Skeletal muscle satellite cell (primary cell): Measurements from ENCODE around the gene AUH.
"Not testable (repeated sequence)": the region's sequence is repeated elsewhere in the genome, so short reads cannot be mapped to it uniquely, and the experiment has no call there.

Source experiments
- H3K27me3 ChIP-seq: 2 replicates; pipeline ENCODE4 v1.7.0; 2013; ENCODE audit warnings: low read length; ENCODE audit not compliant: control insufficient read depth, insufficient read depth
- H3K36me3 ChIP-seq: 2 replicates; pipeline ENCODE4 v1.7.0; 2013; ENCODE audit warnings: mild to moderate bottlenecking, control low read depth, low read length; ENCODE audit not compliant: insufficient read depth
- H3K4me1 ChIP-seq: 2 replicates; pipeline ENCODE4 v1.7.0; 2013; ENCODE audit warnings: low read length; ENCODE audit not compliant: control insufficient read depth, insufficient read depth
- H3K4me2 ChIP-seq: 2 replicates; pipeline ENCODE4 v1.7.0; 2013; ENCODE audit warnings: mild to moderate bottlenecking, low read length
- H3K4me3 ChIP-seq: 2 replicates; pipeline ENCODE4 v1.7.0; 2013; ENCODE audit warnings: low read length
- H3K9ac ChIP-seq: 2 replicates; pipeline ENCODE4 v1.7.0; 2013; ENCODE audit warnings: mild to moderate bottlenecking, low read depth, low read length, moderate library complexity
- H3K9me3 ChIP-seq: replicated peaks from 2 replicates; pipeline ENCODE4 v1.7.0; 2013; ENCODE audit warnings: mild to moderate bottlenecking, control low read depth, low read length

The AUH gene

DNA sequence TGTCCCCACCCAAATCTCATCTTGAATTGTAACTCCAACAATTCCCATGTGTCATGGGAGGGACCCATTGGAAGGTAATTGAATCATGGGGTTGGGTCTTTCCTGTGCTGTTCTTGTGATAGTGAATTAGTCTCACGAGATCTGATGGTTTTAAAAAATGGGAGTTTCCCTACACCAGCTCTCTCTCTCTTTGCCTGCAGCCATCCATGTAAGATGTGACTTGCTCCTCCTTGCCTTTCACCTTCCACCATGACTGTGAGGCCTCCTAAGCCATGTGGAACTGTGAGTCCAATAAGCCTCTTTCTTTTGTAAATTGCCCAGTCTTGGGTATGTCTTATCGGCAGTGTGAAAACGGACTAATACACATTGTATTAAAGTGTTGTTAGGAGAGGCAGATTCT lies 16.3 kb upstream of the AUH start:
- not testable (repeated sequence) for H3K27me3 ChIP-seq, H3K4me2 ChIP-seq, H3K4me3 ChIP-seq, H3K9me3 ChIP-seq, H3K36me3 ChIP-seq, H3K9ac ChIP-seq
- peaks cover 17% of the 10 kb centered on the region for H3K4me1 ChIP-seq

DNA sequence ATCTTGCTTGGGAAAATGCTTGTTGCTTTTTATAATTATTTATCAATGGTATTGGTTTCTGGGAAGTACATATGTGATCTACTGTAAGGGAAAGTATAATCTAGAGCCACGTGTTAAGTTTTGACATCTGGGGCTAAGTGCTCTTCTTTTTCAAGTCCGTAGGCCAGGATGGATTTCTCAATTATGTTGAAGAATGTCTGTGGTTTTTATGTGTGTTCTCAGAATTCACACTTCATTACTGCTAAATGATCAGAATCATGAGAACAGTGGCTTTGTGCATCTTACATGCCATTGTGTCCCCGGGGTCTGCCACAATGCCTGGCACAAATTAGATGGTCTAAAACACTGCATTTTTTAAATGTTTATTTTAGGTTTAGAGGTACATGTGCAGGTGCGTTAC lies 14.5 kb upstream of the AUH start:
- H3K4me1 ChIP-seq, result peaks cover 13% of the 10 kb centered on the region
- H3K9me3 ChIP-seq, result no peaks in the 10 kb centered on the region
- H3K36me3 ChIP-seq, result no peaks in the 10 kb centered on the region
- H3K9ac ChIP-seq, result no peak overlapping the region
- no peak overlapping the region for H3K4me3 ChIP-seq
- H3K4me2 ChIP-seq, result no peak overlapping the region
- no peaks in the 10 kb centered on the region for H3K27me3 ChIP-seq

DNA sequence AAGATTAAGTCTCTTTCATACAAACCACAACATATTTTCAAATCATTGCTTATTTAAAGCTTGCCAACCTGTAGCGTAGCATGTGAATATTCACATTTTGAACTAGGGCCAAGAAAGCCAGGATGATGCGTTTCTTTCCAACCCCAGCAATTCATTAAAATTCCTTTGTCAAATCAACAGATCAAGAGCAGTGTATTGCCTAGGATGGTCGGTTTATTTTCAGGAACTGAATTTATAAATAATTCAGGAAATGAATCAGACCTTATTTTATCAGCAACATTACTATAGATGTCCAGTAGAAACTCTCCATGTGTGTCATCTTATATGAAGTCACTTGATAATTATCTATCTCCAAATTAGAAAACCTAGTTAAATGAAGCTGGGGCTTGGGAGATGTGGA lies 13.2 kb upstream of the AUH start:
- Histone ChIP-seq H3K4me1 (peaks cover 13% of the 10 kb centered on the region), H3K36me3 (no peaks in the 10 kb centered on the region), H3K27me3 (no peaks in the 10 kb centered on the region), H3K9ac (no peak overlapping the region), H3K9me3 (no peaks in the 10 kb centered on the region), H3K4me3 (no peak overlapping the region), H3K4me2 (no peak overlapping the region)

DNA sequence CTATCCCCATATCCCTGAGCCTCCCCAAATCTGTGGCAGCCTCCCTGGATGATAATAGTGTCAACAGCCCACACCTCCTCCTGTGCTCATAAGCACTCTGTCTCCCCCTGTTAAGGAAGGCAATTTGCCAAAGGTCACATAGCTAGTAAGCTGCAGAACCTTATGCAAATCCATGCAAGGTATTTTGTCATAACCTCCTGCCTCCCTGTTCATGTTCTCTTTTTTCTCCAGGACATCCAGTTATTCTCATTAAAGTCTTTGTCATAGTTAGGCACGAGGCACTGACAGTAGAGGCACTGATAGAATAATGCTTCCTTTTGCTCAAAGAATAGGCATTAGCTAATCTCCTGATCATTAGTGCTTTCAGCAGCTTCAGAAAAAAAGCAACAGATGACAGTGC lies 10.2 kb upstream of the AUH start:
- H3K9me3 ChIP-seq, result no peaks in the 10 kb centered on the region
- no peaks in the 10 kb centered on the region for H3K36me3 ChIP-seq
- peaks cover 7% of the 10 kb centered on the region for H3K4me1 ChIP-seq
- H3K4me3 ChIP-seq, result no peak overlapping the region
- H3K9ac ChIP-seq, result no peak overlapping the region
- H3K4me2 ChIP-seq, result no peak overlapping the region
- H3K27me3 ChIP-seq, result no peaks in the 10 kb centered on the region

DNA sequence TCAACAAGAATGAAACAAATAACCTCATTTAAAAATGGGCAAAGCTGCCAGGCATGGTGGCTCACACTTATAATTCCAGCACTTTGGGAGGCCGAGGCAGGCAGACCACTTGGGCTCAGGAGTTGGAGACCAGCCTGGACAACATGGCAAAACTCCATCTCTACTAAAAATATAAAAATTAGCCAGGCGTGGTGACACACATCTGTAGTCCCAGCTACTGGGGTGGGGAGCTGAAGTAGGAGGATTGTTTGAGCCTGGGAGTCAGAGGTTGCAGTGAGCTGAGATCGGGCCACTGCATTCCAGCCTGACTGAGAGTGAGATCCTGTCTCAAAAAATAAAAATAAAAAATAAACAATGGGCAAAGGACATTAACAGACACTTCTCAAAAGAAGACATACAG lies 8.3 kb upstream of the AUH start:
- not testable (repeated sequence) for H3K9me3 ChIP-seq, H3K27me3 ChIP-seq, H3K36me3 ChIP-seq, H3K4me3 ChIP-seq, H3K4me1 ChIP-seq, H3K9ac ChIP-seq, H3K4me2 ChIP-seq

DNA sequence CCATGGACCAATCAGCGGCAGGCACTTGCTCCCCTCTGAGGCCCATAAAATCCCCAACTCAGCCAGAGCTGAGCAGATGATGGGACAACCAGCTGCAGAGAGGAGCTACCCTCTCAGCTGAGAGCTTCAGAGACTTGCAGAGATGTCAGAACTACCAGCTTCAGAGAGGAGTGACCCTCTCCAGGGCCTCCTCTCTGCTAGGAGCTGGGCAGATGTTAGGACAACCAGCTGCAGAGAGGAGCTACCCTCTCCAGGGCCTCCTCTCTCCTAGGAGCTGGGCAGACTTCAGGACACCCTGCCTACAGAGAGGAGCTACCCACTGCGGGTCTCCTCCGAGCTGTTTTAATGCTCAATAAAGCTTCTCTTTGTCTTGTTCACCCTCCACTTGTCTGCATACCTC lies 3.0 kb upstream of the AUH start:
- Histone ChIP-seq H3K9ac (no peak overlapping the region), H3K4me3 (no peak overlapping the region), H3K36me3 (no peaks in the 10 kb centered on the region), H3K4me2 (no peak overlapping the region), H3K9me3 (no peaks in the 10 kb centered on the region), H3K27me3 (no peaks in the 10 kb centered on the region), H3K4me1 (peaks cover 13% of the 10 kb centered on the region)

DNA sequence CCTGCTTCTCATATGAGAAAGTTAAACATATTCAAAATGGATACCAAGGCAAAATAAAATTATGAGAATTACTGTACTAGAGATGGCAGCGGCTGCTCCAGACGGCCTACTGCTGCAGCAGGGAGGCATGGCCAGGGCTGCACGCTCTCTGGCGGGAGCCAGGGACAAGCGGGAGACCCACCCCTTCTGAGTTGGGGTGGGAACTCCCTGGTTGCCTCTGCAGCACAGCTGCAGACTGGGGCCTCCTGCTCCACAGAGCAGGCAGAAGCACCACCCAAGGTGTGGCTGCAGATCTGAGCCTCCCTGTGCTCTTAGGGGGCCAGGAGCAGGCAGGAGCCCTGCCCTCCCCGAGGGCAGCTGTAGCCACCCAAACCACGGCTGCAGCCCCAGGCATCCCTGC lies 2.3 kb upstream of the AUH start:
- no peaks in the 10 kb centered on the region for H3K27me3 ChIP-seq
- H3K9me3 ChIP-seq, result no peaks in the 10 kb centered on the region
- H3K4me3 ChIP-seq, result no peak overlapping the region
- no peak overlapping the region for H3K9ac ChIP-seq
- peaks cover 13% of the 10 kb centered on the region for H3K4me1 ChIP-seq
- H3K4me2 ChIP-seq, result no peak overlapping the region
- H3K36me3 ChIP-seq, result no peaks in the 10 kb centered on the region

DNA sequence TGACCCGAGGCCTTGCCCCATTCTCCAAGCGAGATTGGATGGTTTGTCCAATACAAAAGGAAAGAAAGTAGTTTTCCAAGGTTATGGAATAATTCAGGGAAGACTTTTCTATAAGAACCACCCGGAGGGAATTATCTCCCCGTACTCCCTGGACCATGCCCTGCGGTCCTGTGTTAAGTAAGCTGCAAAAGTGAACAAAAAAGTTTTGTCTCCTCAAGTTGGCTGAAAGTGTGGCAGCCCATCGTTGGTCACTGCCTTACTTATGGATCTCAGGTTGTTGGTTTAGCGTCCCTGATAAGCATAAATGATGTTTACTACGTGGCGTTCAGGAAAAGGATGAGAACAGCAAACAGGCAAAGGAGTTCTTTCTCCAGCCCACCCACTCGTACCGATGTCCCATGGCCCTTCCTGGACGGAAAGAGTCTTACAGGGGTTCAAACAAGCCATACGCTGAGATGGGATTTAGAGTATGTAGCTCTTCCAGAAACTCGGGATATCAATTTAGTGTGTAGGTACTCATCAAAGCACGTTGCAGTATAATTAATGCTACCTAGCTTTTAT lies 413 bp upstream of the AUH start:
- peak overlapping the region; percentile 94 for H3K4me3 ChIP-seq
- no peaks in the 10 kb centered on the region for H3K36me3 ChIP-seq
- H3K4me2 ChIP-seq, result peak overlapping the region; percentile 87
- peaks cover 13% of the 10 kb centered on the region for H3K4me1 ChIP-seq
- H3K27me3 ChIP-seq, result no peaks in the 10 kb centered on the region
- H3K9me3 ChIP-seq, result no peaks in the 10 kb centered on the region
- peak overlapping the region; percentile 93 for H3K9ac ChIP-seq

DNA sequence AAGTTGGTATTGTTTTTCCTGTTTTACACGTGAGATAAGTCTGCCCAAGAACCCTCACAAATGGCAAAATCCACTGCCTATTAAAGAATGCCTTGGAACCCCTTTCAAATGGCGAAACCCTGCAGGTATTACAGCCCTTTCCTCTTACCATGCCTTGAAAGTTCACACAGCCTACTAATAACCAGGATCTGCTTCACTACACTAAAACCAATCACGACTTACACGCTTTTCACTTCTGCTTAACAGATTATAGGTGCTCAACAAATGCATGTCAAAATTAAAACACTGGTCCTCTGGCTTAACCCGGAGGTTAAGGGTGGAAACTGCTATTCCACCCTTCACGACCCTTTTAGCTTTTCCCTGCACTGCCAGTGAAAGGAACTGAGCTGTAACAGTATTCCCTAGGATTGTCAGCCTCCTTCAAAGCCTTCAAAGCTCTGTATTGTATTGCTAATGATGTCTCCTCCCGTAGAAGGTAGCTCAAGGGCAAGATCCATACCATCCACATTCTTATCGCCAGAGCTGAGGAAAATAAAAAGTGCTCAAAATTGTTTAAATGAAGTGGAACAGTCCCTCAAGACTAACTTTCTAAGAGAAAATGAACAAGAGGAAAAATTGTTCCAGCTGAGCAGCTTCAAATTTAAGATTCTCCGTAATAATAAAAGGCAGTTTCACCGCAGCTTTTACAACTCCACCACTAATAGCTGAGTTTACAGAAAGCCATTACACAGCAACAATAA lies 997 bp downstream of the AUH start:
- H3K4me1 ChIP-seq, result peaks cover 13% of the 10 kb centered on the region
- no peaks in the 10 kb centered on the region for H3K36me3 ChIP-seq
- peak overlapping the region; percentile 93 for H3K9ac ChIP-seq

DNA sequence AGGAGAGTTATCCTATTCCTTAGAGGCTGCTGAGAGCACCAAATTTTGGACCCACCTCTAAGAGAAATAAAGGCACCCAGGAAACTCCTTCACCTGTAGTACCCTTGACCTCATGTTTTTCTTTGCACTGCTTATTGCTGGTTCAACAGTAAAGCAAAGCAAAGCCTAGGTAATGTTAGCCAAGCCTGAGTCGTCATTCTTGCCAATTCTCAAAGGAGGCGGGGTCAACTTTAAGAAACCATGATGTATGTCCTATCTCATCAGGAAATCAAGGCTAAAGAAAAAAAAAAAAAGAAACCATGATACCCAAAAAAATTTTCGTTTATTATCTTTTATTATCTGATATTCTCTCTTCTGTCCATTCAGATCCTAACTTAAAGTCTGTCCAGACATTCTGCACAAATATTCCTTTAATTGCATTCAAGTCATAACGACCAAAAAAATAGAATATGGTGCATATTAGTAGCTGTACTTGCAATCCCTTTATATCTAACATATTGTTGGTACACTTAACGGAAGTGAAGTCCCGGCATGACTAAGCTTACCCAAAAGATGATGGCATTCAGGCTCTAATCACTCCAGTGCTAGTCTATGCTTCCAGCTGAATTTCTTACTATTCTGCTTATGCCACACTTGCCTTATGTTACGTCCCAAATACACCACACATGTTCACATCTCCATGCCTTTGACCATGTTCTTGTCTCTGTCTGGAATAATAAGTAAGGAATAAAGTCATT lies 1.8 kb downstream of the AUH start:
- Histone ChIP-seq H3K4me2 (peak overlapping the region; percentile 87), H3K4me1 (peaks cover 13% of the 10 kb centered on the region), H3K9me3 (no peaks in the 10 kb centered on the region), H3K36me3 (no peaks in the 10 kb centered on the region), H3K4me3 (peak overlapping the region; percentile 94), H3K9ac (no peak overlapping the region), H3K27me3 (no peaks in the 10 kb centered on the region)

More for the DNA sequence above, 997 bp downstream of the AUH start:
- Histone ChIP-seq H3K4me3 (peak overlapping the region; percentile 94), H3K4me2 (peak overlapping the region; percentile 87), H3K27me3 (no peaks in the 10 kb centered on the region), H3K9me3 (no peaks in the 10 kb centered on the region)

DNA sequence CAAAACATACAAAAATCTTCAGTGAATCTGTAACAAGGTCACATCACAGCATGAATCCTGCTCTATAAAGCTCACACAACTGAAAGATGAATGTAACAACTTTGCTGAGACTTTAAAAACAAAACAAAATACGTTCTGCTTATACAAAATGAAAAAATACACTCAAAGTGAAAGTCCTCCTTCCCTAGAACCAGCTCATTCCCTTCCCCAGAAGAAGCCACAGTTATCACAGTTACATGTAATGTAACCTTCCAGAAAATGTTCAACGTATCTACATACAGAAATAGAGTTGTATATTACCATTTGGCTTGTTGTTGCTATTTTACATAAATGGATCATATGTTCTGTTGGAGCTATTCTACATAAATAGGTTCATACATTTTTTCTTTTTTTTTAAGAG lies 2.6 kb downstream of the AUH start:
- Histone ChIP-seq H3K27me3 (no peaks in the 10 kb centered on the region), H3K9ac (no peak overlapping the region), H3K36me3 (no peaks in the 10 kb centered on the region), H3K4me2 (no peak overlapping the region), H3K9me3 (no peaks in the 10 kb centered on the region), H3K4me3 (no peak overlapping the region), H3K4me1 (peaks cover 13% of the 10 kb centered on the region)

DNA sequence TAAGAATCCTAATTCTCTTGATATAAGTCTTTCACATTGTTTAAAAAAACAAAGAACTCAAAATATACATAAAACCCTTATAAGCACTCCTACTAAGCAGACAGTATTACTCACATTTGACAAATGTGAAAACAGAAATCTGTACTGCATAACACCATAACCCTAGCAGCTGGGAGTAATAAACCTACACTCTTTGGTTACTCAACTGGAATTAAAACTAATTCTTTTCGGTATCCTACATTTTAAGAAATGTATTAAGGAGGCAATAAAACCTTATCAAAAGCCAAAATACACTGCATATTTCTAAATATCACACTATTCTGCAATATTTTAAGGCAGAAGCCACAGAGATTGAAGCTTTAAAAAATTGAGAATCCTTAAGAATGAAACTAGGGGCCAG lies 6.8 kb downstream of the AUH start:
- Histone ChIP-seq H3K36me3 (no peaks in the 10 kb centered on the region), H3K27me3 (no peaks in the 10 kb centered on the region), H3K4me1 (peaks cover under 1% of the 10 kb centered on the region), H3K4me3 (no peak overlapping the region), H3K9me3 (no peaks in the 10 kb centered on the region), H3K9ac (no peak overlapping the region), H3K4me2 (no peak overlapping the region)
